NCI-H510A (cell line): Measurements from ENCODE around the gene ABTB2.

Source experiments
- DNase-seq: peaks from one replicate; lab custom pipeline; 2025; lab: John Stamatoyannopoulos, UW

ABTB2 gene

GRCh38 chr11:34315394-34315793 is 42.4 kb downstream of the ABTB2 start:
- DNase-seq, result no peak

DNA sequence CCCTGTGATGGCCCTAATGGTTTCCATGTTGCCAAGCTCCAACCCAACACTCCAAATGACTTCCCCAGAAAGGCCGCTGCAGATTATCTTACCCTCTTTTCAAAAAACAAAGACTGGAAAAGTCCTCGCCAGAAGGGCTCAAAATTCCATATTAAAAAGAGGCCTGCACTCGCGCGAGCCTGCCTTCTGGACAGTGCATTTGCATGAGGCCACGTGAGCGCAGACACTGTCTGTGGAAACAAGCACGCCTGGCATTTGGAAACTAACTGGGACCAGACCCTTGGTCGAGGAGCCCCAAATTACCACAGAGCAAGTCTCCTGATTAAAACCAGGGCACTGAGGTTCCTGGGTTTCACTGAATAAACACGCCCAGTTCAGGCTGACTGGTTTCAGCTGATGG is 42.9 kb downstream of the ABTB2 start:
- no peak for DNase-seq

- no peak for DNase-seq
Observed at GRCh38 chr11:34314176-34314575, 43.6 kb downstream of the ABTB2 start.

- DNase-seq, result no peak
Observed at GRCh38 chr11:34313099-34313517, 44.7 kb downstream of the ABTB2 start.

- no peak for DNase-seq
Observed at GRCh38 chr11:34311126-34311525, 46.7 kb downstream of the ABTB2 start.

DNA sequence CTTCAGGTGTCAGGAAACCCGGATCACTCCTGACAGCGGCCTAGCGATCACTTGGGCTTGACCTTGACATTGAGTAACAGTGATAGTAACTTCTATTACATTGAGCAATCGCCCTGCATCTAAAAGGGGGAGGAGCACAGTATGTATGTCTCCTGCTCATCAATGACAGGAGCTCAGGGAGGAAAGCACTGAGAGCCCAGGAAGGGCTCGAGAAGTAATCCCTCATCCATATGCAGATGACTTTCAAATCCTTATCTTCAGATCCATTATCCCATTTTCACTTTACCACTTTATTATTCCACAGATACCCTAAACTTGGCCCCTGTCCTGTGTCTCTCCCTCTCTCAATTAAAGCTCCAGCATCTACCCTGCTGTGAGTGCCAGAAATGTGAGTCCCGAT is 47.8 kb downstream of the ABTB2 start:
- no peak for DNase-seq

GRCh38 chr11:34308913-34309585 is 48.8 kb downstream of the ABTB2 start:
- no peak for DNase-seq

DNA sequence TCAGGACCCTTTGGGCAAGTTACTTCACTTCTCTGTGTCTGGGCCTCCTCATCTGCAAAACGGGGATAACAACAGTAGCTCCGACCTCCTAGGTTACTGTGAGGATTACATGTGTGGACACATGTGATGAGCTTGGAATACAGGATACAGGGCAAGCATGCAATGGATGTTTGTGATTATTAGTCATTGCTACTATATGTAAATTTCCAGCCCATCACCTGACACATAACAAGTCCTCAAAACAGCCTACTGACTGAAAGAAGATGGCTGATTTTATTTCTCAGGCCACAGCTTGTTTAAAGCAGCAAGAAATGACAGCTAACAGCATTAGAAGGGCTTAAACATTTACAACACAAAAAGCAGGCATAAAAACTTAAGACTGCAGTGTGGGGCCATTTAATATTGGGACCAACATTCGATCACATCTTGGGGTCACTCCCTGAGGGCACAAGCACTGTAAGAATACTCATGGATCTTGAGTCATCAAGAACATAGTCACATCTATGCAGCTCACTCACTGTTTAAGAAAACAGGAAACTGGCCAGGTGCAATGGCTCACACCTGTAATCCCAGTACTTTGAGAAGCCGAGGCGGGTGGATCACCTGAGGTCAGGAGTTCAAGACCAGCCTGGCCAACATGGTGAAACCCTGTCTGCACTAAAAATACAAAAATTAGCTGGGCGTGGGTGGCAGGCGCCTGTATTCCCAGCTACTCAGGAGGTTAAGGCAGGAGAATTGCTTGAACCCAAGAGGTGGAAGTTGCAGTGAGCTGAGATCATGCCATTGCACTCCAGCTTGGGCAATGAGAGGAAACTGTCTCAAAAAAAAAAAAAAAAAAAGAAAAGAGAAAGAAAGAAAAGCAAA is 49.5 kb downstream of the ABTB2 start:
- DNase-seq, result no peak

DNA sequence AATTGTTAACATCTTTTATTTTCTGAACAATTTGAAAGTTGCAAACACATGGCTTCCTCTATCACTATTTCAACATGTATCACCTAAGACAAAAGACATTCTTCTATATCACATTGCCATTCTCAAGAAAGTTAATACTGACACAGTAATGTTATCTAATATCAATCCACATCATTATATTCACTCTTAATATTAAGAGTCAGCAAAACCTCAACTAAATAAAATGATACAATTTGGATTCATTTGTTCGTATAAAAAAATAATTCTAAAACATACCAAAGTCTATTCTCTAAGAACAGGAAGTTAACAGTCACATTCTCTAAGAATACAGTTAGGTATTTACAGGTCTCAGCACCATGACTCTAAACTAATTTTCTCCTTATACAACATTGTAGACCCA is 52.0 kb downstream of the ABTB2 start:
- DNase-seq, result no peak

GRCh38 chr11:34305193-34305592 is 52.6 kb downstream of the ABTB2 start:
- DNase-seq, result no peak

- no peak for DNase-seq
Observed at GRCh38 chr11:34303028-34303570, 54.7 kb downstream of the ABTB2 start.

- DNase-seq, result no peak
Observed at GRCh38 chr11:34302046-34302921, 55.5 kb downstream of the ABTB2 start.

DNA sequence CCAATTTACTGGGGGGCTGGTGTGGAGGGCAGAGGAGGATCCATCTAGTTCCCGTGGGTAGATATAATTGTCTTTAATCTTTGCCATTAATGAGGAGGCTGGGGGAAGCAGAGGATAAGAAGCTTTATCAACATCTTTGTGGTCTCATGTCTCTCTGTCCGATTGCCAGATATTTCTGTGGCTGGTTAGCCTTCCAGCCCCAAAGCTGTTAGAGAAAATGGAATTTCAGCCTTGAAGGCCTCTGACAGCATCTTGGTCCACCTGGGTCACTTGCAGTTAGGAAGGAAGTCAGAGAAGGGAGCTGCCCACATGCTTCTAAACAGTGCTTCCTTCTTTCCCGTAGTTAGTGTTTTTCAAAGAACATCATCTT is 56.9 kb downstream of the ABTB2 start:
- no peak for DNase-seq

GRCh38 chr11:34300026-34300925 is 57.5 kb downstream of the ABTB2 start:
- no peak for DNase-seq

DNA sequence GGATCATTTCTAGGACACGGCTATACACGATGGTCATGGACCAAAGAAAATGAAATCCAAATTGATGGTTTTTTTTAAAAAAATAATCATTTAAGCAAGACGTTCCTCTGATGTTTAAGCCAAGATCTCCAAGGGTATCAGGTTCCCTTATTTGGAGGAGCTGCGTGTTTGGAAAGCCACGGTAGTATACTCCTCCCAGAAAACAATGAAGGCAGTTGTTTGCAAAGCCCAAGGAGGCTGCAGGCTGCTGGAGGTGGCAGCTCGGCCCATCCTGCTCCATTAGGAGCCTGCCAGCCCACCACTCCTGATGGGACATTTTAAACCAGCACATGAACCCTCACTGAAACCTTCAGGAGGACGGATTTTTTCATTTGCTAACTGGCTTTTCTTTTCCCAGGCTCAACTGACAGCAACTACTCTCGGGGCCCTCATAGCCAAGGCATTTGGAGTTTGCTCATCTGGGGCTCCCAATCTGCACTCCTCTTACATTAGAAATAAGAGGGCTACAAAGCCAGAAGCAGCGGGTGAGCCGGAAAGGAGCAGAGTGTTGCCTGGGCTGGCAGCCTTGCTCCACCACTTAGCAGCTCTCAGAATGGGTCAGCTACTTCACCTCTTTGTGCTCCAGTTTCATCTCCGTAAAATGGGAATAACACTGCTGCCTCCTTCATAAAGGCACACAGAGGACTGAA is 58.4 kb downstream of the ABTB2 start:
- DNase-seq, result no peak

GRCh38 chr11:34298871-34299270 is 58.9 kb downstream of the ABTB2 start:
- DNase-seq, result no peak

DNA sequence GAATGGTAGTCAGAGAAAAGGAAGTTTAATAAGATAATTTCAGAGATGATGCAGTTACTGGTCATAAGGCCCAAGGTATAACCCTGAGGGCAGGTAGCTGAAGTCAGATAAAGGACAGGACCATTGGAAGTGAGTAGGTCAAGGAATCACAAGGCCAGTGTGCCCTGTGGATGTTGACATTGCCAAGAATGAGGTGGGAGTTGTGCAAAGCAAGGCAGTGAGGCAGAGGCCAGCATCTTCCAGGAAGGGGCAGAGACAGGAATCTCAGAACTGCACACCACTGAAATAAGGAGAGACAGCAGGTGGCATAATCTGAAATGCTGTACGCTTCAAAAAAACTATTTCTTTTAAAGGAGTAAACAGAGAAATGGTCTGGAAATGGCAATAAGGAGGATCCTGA is 61.4 kb downstream of the ABTB2 start:
- DNase-seq, result no peak

DNA sequence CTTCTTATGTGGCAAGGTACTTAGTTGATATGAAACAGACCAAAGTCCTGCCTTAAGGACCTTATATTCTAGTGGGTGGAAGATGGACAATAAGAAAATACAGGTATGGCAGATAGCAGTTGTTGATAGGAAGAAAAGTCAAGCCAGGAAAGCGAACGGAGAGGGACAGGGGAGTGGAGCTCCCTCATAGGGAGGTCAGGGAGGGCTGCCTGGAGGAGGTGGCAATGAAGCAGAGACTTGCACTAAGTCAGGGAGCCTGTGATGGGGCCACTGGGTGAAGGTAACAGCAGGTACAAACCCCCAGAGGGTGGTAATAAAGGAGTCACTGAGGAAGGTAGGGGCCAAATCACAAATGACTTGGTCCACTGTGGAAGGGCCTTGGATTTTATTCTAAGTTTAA is 65.3 kb downstream of the ABTB2 start:
- DNase-seq, result no peak

- DNase-seq, result no peak
Observed at GRCh38 chr11:34292111-34292510, 65.7 kb downstream of the ABTB2 start.

GRCh38 chr11:34290926-34291325 is 66.9 kb downstream of the ABTB2 start:
- DNase-seq, result no peak

DNA sequence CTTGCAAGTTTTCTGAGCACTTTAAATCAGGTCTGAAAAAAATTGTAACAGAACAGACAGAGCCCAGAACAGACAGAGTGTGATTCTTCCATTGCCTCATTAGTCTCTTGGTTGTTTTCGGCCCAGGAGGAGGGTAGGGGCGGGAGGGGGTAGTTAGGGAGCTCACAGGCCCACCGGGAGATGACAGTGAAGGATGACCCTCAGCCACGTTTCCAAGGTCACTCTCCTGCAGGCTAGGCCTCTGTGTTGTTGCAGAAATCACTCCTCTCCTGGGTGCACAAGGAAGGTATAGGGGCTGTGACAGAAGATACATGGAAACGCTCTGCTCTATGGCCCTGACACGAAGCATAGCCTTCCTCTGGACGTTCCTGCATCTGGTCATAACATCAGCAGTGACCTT is 69.3 kb downstream of the ABTB2 start:
- DNase-seq, result no peak
